Naive thymus-derived CD8-positive, alpha-beta T cell (primary cell): ENCODE results near the gene PIP5K1B. TPM values are rescaled to one million over a fixed set of nuclear protein-coding genes. Genes with fewer than 3 reads are reported as not detected.

Experiments
- ATAC-seq, 2 donors: fragments of 150-1000 bp; cut with Tn5 transposase in 1 of 2; sonication (Bioruptor Pico), chemical (Tn5 transposase) in 1 of 2; 1 replicate in 1 of 2; 2 replicates in 1 of 2; pipeline ENCODE4 v1.10.0; 2021; ENCODE audit warnings: mild to moderate bottlenecking in 2 of 2, moderate library complexity in 2 of 2
- POLR2A ChIA-PET: fragments of 350-600 bp; sonication (Branson Sonifier 250); formaldehyde crosslinking; loops from one replicate; lab custom pipeline; 2021; ENCODE audit warnings: antibody characterized with exemption; lab: Charles Lee
- DNase-seq, 10 donors: peaks; one replicate each; pipeline versions ENCODE4 v3.0.0 to v3.0.0-alpha.2; 2020 to 2022
- H3K27ac Mint-ChIP-seq, 10 donors: one replicate each; pipeline ENCODE4 v1.8.0; 2020 to 2022; ENCODE audit warnings: mild to moderate bottlenecking in 10 of 10, mixed read lengths in 10 of 10, moderate library complexity in 4 of 10, inconsistent platforms in 1 of 10
- H3K27me3 Mint-ChIP-seq, 5 donors: one replicate each; pipeline ENCODE4 v1.8.0; 2021 to 2022; ENCODE audit warnings: mixed read lengths in 5 of 5
- H3K36me3 Mint-ChIP-seq, 3 donors: one replicate each; pipeline ENCODE4 v1.8.0; 2020 to 2022; ENCODE audit warnings: mixed read lengths in 3 of 3, mild to moderate bottlenecking in 2 of 3, inconsistent platforms in 1 of 3
- H3K4me1 Mint-ChIP-seq, 4 donors: one replicate each; pipeline ENCODE4 v1.8.0; 2021 to 2022; ENCODE audit warnings: mixed read lengths in 4 of 4
- H3K4me3 Mint-ChIP-seq, 10 donors: one replicate each; pipeline ENCODE4 v1.8.0; 2020 to 2022; ENCODE audit warnings: mild to moderate bottlenecking in 10 of 10, mixed read lengths in 10 of 10, moderate library complexity in 6 of 10, inconsistent platforms in 1 of 10
- H3K9me3 Mint-ChIP-seq, 9 donors: one replicate each; pipeline ENCODE4 v1.8.0; 2020 to 2022; ENCODE audit warnings: mixed read lengths in 9 of 9, mild to moderate bottlenecking in 3 of 9, inconsistent platforms in 1 of 9, moderate library complexity in 1 of 9
- polyA plus RNA-seq, 3 donors: library from polyadenylated mRNA; unstranded; fragments of 300-500 nt; fragmentation: Illumina TruSeq; gene quantifications; one replicate each; pipeline ENCODE4 v1.2.3, GENCODE V29; 2021
- total RNA-seq, 8 experiments: library from RNA in 2 of 8; stranded (reverse) in 2 of 8; gene quantifications; one replicate each; pipeline ENCODE4 v1.2.3 and lab custom pipeline; 2021 to 2026

Gene PIP5K1B
- total and polyA plus RNA-seq, 5 experiments from 2014 or later = 0.18 to 1.2 (median 0.47) TPM; not detected in 2

- H3K27ac Mint-ChIP-seq = no peak overlapping the region
- DNase-seq (no peak), ATAC-seq (no peak)
- H3K4me1 Mint-ChIP-seq = peaks cover 7 to 46% (median 15%) of the 10 kb centered on the region in 4 donors
- H3K36me3 Mint-ChIP-seq = no peaks in the 10 kb centered on the region
- H3K4me3 Mint-ChIP-seq = no peak overlapping the region
- H3K27me3 Mint-ChIP-seq = peaks cover 41 to 91% (median 48%) of the 10 kb centered on the region in 5 donors
- POLR2A ChIA-PET = no interaction called here
- no peaks in the 10 kb centered on the region for H3K9me3 Mint-ChIP-seq
Measured at GRCh38 chr9:68710111-68710471, 5.1 kb downstream of the PIP5K1B start.

GRCh38 chr9:68711281-68711680, 6.2 kb downstream of the PIP5K1B start:
- H3K4me1 Mint-ChIP-seq = peaks cover 3 to 38% (median 7%) of the 10 kb centered on the region in 4 donors
- H3K36me3 Mint-ChIP-seq = no peaks in the 10 kb centered on the region
- DNase-seq (no peak), ATAC-seq (no peak)
- H3K27me3 Mint-ChIP-seq = peaks cover 43 to 92% (median 49%) of the 10 kb centered on the region in 5 donors
- H3K4me3 Mint-ChIP-seq = no peak overlapping the region
- POLR2A ChIA-PET = no interaction called here
- H3K9me3 Mint-ChIP-seq = peaks cover 0 to under 1% (median 0%) of the 10 kb centered on the region in 9 donors
- no peak overlapping the region for H3K27ac Mint-ChIP-seq

- H3K36me3 Mint-ChIP-seq = no peaks in the 10 kb centered on the region
- H3K9me3 Mint-ChIP-seq = peaks cover 0 to 2% (median 0%) of the 10 kb centered on the region in 9 donors
- peaks cover 41 to 86% (median 43%) of the 10 kb centered on the region in 5 donors for H3K27me3 Mint-ChIP-seq
- ATAC-seq = no peak
- H3K4me1 Mint-ChIP-seq = peaks cover 0 to 34% (median under 1%) of the 10 kb centered on the region in 4 donors
- no peak overlapping the region for H3K27ac Mint-ChIP-seq
- POLR2A ChIA-PET = no interaction called here
- H3K4me3 Mint-ChIP-seq = no peak overlapping the region
- DNase-seq = no peak
Measured at GRCh38 chr9:68711932-68712331, 6.9 kb downstream of the PIP5K1B start.

- H3K27ac Mint-ChIP-seq = no peak overlapping the region
- peaks cover 0 to 12% (median 0%) of the 10 kb centered on the region in 4 donors for H3K4me1 Mint-ChIP-seq
- no peaks in the 10 kb centered on the region for H3K36me3 Mint-ChIP-seq
- peaks cover 0 to 2% (median 0%) of the 10 kb centered on the region in 9 donors for H3K9me3 Mint-ChIP-seq
- ATAC-seq = no peak
- no peak overlapping the region for H3K4me3 Mint-ChIP-seq
- peaks cover 25 to 61% (median 29%) of the 10 kb centered on the region in 5 donors for H3K27me3 Mint-ChIP-seq
- POLR2A ChIA-PET = no interaction called here
- DNase-seq = no peak
Measured at GRCh38 chr9:68714416-68715180, 9.6 kb downstream of the PIP5K1B start.

GRCh38 chr9:68715181-68715456, 10.1 kb downstream of the PIP5K1B start:
- Mint-ChIP-seq H3K4me1 (peaks cover 0 to 7% (median 0%) of the 10 kb centered on the region in 4 donors), H3K27me3 (peaks cover 23 to 56% (median 29%) of the 10 kb centered on the region in 5 donors), H3K9me3 (peaks cover 0 to 2% (median 0%) of the 10 kb centered on the region in 9 donors), H3K4me3 (no peak overlapping the region), H3K36me3 (no peaks in the 10 kb centered on the region), H3K27ac (no peak overlapping the region)
- no peak for DNase-seq
- no peak for ATAC-seq
- POLR2A ChIA-PET = no interaction called here

GRCh38 chr9:68717552-68718443, 12.8 kb downstream of the PIP5K1B start:
- Mint-ChIP-seq H3K36me3 (no peaks in the 10 kb centered on the region), H3K9me3 (peaks cover 0 to 2% (median 0%) of the 10 kb centered on the region in 9 donors), H3K27me3 (peaks cover 12 to 34% (median 20%) of the 10 kb centered on the region in 5 donors), H3K4me3 (no peak overlapping the region), H3K4me1 (peaks cover 0 to 6% (median 0%) of the 10 kb centered on the region in 4 donors), H3K27ac (no peak overlapping the region)
- ATAC-seq = no peak
- no peak for DNase-seq
- POLR2A ChIA-PET = no interaction called here

GRCh38 chr9:68719847-68720246, 14.8 kb downstream of the PIP5K1B start:
- Mint-ChIP-seq H3K27me3 (peaks cover 13 to 21% (median 14%) of the 10 kb centered on the region in 5 donors), H3K4me3 (no peak overlapping the region), H3K36me3 (no peaks in the 10 kb centered on the region), H3K9me3 (peaks cover 0 to 6% (median 0%) of the 10 kb centered on the region in 9 donors), H3K4me1 (peaks cover 0 to 6% (median 0%) of the 10 kb centered on the region in 4 donors), H3K27ac (no peak overlapping the region)
- ATAC-seq (no peak), DNase-seq (no peak)
- POLR2A ChIA-PET = no interaction called here

GRCh38 chr9:68720656-68721313, 15.7 kb downstream of the PIP5K1B start:
- Mint-ChIP-seq H3K27ac (no peak overlapping the region), H3K4me1 (peaks cover 0 to 6% (median 0%) of the 10 kb centered on the region in 4 donors), H3K27me3 (peaks cover 4 to 14% (median 9%) of the 10 kb centered on the region in 5 donors), H3K36me3 (no peaks in the 10 kb centered on the region), H3K9me3 (peaks cover 0 to 6% (median 0%) of the 10 kb centered on the region in 9 donors), H3K4me3 (no peak overlapping the region)
- ATAC-seq (no peak), DNase-seq (no peak)
- POLR2A ChIA-PET = no interaction called here

- peaks cover 7 to 18% (median 11%) of the 10 kb centered on the region in 5 donors for H3K27me3 Mint-ChIP-seq
- ATAC-seq = no peak
- DNase-seq = no peak
- H3K36me3 Mint-ChIP-seq = peaks cover 0 to 1% (median 0%) of the 10 kb centered on the region in 3 donors
- H3K9me3 Mint-ChIP-seq = peaks cover 0 to 6% (median 0%) of the 10 kb centered on the region in 9 donors
- H3K4me1 Mint-ChIP-seq = peaks cover 0 to 4% (median 0%) of the 10 kb centered on the region in 4 donors
- POLR2A ChIA-PET = no interaction called here
- H3K27ac Mint-ChIP-seq = no peak overlapping the region
- no peak overlapping the region for H3K4me3 Mint-ChIP-seq
Measured at GRCh38 chr9:68721666-68722330, 16.8 kb downstream of the PIP5K1B start.

- H3K9me3 Mint-ChIP-seq = peaks cover 0 to 16% (median 0%) of the 10 kb centered on the region in 9 donors
- no peak for ATAC-seq
- H3K27ac Mint-ChIP-seq = no peak overlapping the region
- no peak overlapping the region for H3K4me3 Mint-ChIP-seq
- POLR2A ChIA-PET = no interaction called here
- DNase-seq = no peak
- H3K4me1 Mint-ChIP-seq = no peaks in the 10 kb centered on the region
- peaks cover 0 to 4% (median 0%) of the 10 kb centered on the region in 3 donors for H3K36me3 Mint-ChIP-seq
- H3K27me3 Mint-ChIP-seq = peaks cover 11 to 28% (median 28%) of the 10 kb centered on the region in 5 donors
Measured at GRCh38 chr9:68725070-68725469, 20.0 kb downstream of the PIP5K1B start.

- Mint-ChIP-seq H3K27ac (no peak overlapping the region), H3K36me3 (peaks cover 0 to 4% (median 0%) of the 10 kb centered on the region in 3 donors), H3K9me3 (peaks cover 0 to 16% (median 0%) of the 10 kb centered on the region in 9 donors), H3K4me1 (no peaks in the 10 kb centered on the region), H3K27me3 (peaks cover 11 to 28% (median 28%) of the 10 kb centered on the region in 5 donors), H3K4me3 (no peak overlapping the region)
- ATAC-seq (no peak), DNase-seq (no peak)
- POLR2A ChIA-PET = no interaction called here
Measured at GRCh38 chr9:68726489-68726888, 21.4 kb downstream of the PIP5K1B start.

- Mint-ChIP-seq H3K27ac (no peak overlapping the region), H3K27me3 (peaks cover 11 to 36% (median 28%) of the 10 kb centered on the region in 5 donors), H3K9me3 (peaks cover 0 to 16% (median 0%) of the 10 kb centered on the region in 9 donors), H3K4me1 (no peaks in the 10 kb centered on the region), H3K4me3 (no peak overlapping the region), H3K36me3 (peaks cover 0 to 4% (median 0%) of the 10 kb centered on the region in 3 donors)
- DNase-seq (no peak), ATAC-seq (no peak)
- POLR2A ChIA-PET = no interaction called here
Measured at GRCh38 chr9:68727636-68728035, 22.6 kb downstream of the PIP5K1B start.
